22Rv1 (cell line): ENCODE measurements around the gene TPPP.
"Not testable (repeated sequence)": the region's sequence is repeated elsewhere in the genome, so short reads cannot be mapped to it uniquely, and the experiment has no call there.

ENCODE experiments used
- ZFX ChIP-seq: fragments of 450-650 bp; IDR thresholded peaks from 2 replicates; pipeline ENCODE4 v1.6.1; 2017; ENCODE audit warnings: antibody characterized with exemption, borderline replicate concordance
- TF ChIP-seq, protein P1 (sequence below): fragments of 450-650 bp; IDR thresholded peaks from 2 replicates; pipeline ENCODE4 v1.5.1; 2017; ENCODE audit warnings: mild to moderate bottlenecking

DNA sequence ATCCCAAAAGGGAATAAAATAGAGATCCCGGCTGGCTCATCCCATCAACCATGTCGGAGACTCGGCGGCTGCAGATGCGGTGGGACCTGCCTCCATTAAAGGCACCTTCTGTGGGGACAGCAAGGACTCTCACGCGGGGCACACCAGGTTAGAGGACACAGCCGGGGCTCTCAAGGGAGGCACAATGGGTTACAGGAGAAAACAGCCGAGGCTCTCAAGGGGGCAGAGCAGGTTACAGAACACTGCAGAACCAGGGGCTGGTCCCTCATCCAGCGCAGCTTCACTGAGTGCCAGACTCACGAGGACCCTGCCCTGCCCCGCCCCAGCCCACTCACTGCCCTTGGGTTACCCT is 7.0 kb downstream of the TPPP start:
- TF ChIP-seq, protein P1, sequence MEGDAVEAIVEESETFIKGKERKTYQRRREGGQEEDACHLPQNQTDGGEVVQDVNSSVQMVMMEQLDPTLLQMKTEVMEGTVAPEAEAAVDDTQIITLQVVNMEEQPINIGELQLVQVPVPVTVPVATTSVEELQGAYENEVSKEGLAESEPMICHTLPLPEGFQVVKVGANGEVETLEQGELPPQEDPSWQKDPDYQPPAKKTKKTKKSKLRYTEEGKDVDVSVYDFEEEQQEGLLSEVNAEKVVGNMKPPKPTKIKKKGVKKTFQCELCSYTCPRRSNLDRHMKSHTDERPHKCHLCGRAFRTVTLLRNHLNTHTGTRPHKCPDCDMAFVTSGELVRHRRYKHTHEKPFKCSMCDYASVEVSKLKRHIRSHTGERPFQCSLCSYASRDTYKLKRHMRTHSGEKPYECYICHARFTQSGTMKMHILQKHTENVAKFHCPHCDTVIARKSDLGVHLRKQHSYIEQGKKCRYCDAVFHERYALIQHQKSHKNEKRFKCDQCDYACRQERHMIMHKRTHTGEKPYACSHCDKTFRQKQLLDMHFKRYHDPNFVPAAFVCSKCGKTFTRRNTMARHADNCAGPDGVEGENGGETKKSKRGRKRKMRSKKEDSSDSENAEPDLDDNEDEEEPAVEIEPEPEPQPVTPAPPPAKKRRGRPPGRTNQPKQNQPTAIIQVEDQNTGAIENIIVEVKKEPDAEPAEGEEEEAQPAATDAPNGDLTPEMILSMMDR = not testable (repeated sequence)
- not testable (repeated sequence) for TF ChIP-seq ZFX
